Measurements from ENCODE around the gene XKR8. TPM values are rescaled to one million over a fixed set of nuclear protein-coding genes. Genes with fewer than 3 reads are reported as not detected.
"Not testable (repeated sequence)": the region's sequence is repeated elsewhere in the genome, so short reads cannot be mapped to it uniquely, and the experiment has no call there.

The XKR8 gene
- total RNA-seq, 2 experiments from 2014 or later, result 0.38 to 2.3 TPM

GRCh38 chr1:27992276-27992675 lies 32.5 kb downstream of the XKR8 start:
- Histone ChIP-seq H3K27ac (ENCODE audit: low read depth, low read length, poor library complexity, severe bottlenecking) (no peak overlapping the region), H3K4me2 (ENCODE audit: low read length) (no peak overlapping the region), H3K9me3 (ENCODE audit: low read length) (no peaks in the 10 kb centered on the region), H2AFZ (ENCODE audit: low read length) (no peak overlapping the region), H3K79me2 (ENCODE audit: insufficient read depth, low read depth, low read length) (no peaks in the 10 kb centered on the region), H3K4me3 (ENCODE audit: low read depth, low read length, poor library complexity, severe bottlenecking) (no peak overlapping the region), H4K20me1 (ENCODE audit: insufficient read depth, low read length) (no peaks in the 10 kb centered on the region), H3K9me2 (ENCODE audit: insufficient read depth, low read length) (no peaks in the 10 kb centered on the region), H3K4me1 (ENCODE audit: insufficient read depth, low read length, poor library complexity, severe bottlenecking) (no peaks in the 10 kb centered on the region), H3K36me3 (ENCODE audit: insufficient read depth, low read length) (peaks cover 98% of the 10 kb centered on the region)
- DNase-seq (ENCODE audit: low spot score), result peak; percentile 9
- TF ChIP-seq, protein P1, sequence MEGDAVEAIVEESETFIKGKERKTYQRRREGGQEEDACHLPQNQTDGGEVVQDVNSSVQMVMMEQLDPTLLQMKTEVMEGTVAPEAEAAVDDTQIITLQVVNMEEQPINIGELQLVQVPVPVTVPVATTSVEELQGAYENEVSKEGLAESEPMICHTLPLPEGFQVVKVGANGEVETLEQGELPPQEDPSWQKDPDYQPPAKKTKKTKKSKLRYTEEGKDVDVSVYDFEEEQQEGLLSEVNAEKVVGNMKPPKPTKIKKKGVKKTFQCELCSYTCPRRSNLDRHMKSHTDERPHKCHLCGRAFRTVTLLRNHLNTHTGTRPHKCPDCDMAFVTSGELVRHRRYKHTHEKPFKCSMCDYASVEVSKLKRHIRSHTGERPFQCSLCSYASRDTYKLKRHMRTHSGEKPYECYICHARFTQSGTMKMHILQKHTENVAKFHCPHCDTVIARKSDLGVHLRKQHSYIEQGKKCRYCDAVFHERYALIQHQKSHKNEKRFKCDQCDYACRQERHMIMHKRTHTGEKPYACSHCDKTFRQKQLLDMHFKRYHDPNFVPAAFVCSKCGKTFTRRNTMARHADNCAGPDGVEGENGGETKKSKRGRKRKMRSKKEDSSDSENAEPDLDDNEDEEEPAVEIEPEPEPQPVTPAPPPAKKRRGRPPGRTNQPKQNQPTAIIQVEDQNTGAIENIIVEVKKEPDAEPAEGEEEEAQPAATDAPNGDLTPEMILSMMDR (conservative IDR thresholded peaks at IDR 0.05; ENCODE audit: low read length), result no peak
- TF ChIP-seq EZH2phosphoT487 (IDR thresholded peaks at IDR 0.05; ENCODE audit: borderline replicate concordance, low read depth, low read length), result no peak
- ChIA-PET CTCF (ENCODE audit: unreplicated experiment) (no interaction called here), POLR2A (interaction anchor here (0.6 to 0.9 kb wide), 3 partner anchors 37 to 214 kb away, joined by 3 to 5 read pairs (median 4); no protein-coding TSS in a partner anchor)
- intact Hi-C loops (cut with micrococcal nuclease; ENCODE audit: unreplicated experiment), result no loop called here
- BruUV-seq (replicated peaks), result no TSS peak

DNA sequence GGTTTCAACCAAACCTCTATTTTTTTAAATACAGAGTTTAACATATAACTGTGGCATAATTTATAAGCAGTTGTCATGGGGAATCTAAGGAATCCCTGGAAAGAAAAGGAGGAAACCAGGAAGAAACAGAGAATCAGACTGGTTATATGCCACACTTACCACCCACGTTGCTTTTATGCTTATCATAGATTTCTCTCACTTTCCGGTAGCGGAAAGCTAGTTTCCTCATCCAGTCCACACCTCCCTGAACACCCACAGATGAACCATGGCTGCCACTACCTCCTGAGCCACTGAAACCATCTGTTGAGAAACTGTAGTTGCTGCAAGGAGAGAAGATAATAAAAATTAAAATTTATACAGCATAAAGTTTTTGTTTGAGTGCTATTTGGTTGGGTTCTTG lies 33.5 kb downstream of the XKR8 start:
- Histone ChIP-seq H3K79me2 (ENCODE audit: insufficient read depth, low read depth, low read length) (no peaks in the 10 kb centered on the region), H3K27ac (ENCODE audit: low read depth, low read length, poor library complexity, severe bottlenecking) (no peak overlapping the region), H3K36me3 (ENCODE audit: insufficient read depth, low read length) (peaks cover 98% of the 10 kb centered on the region), H3K4me1 (ENCODE audit: insufficient read depth, low read length, poor library complexity, severe bottlenecking) (no peaks in the 10 kb centered on the region), H2AFZ (ENCODE audit: low read length) (no peak overlapping the region), H3K9me3 (ENCODE audit: low read length) (no peaks in the 10 kb centered on the region), H3K4me2 (ENCODE audit: low read length) (no peak overlapping the region), H3K9me2 (ENCODE audit: insufficient read depth, low read length) (no peaks in the 10 kb centered on the region), H3K4me3 (ENCODE audit: low read depth, low read length, poor library complexity, severe bottlenecking) (no peak overlapping the region), H4K20me1 (ENCODE audit: insufficient read depth, low read length) (no peaks in the 10 kb centered on the region)
- ChIA-PET CTCF (ENCODE audit: unreplicated experiment) (no interaction called here), POLR2A (interaction anchor here (1.4 kb wide), 1 partner anchor 85 kb away, joined by 3 read pairs; no protein-coding TSS in a partner anchor)
- BruUV-seq (replicated peaks), result no TSS peak
- no peak for DNase-seq (ENCODE audit: low spot score)
- no peak for TF ChIP-seq EZH2phosphoT487 (IDR thresholded peaks at IDR 0.05; ENCODE audit: borderline replicate concordance, low read depth, low read length)
- TF ChIP-seq, protein P1 (conservative IDR thresholded peaks at IDR 0.05; ENCODE audit: low read length), result no peak
- intact Hi-C loops (cut with micrococcal nuclease; ENCODE audit: unreplicated experiment), result no loop called here

DNA sequence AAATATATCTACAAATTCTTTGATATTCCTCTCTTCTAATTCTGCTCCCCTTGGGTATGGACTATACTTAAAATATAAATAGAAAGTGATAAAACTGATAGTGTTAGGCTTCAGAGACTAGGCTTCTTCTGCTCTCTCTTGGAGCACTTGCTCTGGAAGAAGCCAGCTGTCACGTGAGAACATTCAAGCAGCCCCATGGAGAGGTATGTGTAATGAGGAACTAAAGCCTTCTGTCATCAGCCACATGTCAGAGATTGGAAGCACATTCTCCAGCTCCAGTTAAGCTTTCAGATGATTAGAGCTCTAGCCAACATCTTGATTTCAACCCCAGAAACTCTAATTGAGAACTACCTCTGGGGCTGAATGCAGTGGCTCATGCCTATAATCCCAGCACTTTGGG lies 34.3 kb downstream of the XKR8 start:
- no peak overlapping the region for H3K27ac ChIP-seq (ENCODE audit: low read depth, low read length, poor library complexity, severe bottlenecking)
- H3K4me2 ChIP-seq (ENCODE audit: low read length), result no peak overlapping the region
- CTCF ChIA-PET (ENCODE audit: unreplicated experiment), result no interaction called here

GRCh38 chr1:27994526-27994925 lies 34.8 kb downstream of the XKR8 start:
- BruUV-seq (replicated peaks); DNase-seq (ENCODE audit: low spot score); H4K20me1 ChIP-seq (ENCODE audit: insufficient read depth, low read length); intact Hi-C loops (cut with micrococcal nuclease; ENCODE audit: unreplicated experiment); H3K27ac ChIP-seq (ENCODE audit: low read depth, low read length, poor library complexity, severe bottlenecking); H3K9me3 ChIP-seq (ENCODE audit: low read length); POLR2A ChIA-PET; H3K9me2 ChIP-seq (ENCODE audit: insufficient read depth, low read length); CTCF ChIA-PET (ENCODE audit: unreplicated experiment); H2AFZ ChIP-seq (ENCODE audit: low read length); H3K79me2 ChIP-seq (ENCODE audit: insufficient read depth, low read depth, low read length); H3K4me3 ChIP-seq (ENCODE audit: low read depth, low read length, poor library complexity, severe bottlenecking); H3K4me2 ChIP-seq (ENCODE audit: low read length); H3K4me1 ChIP-seq (ENCODE audit: insufficient read depth, low read length, poor library complexity, severe bottlenecking): not testable (repeated sequence)
- peaks cover 96% of the 10 kb centered on the region for H3K36me3 ChIP-seq (ENCODE audit: insufficient read depth, low read length)

More for the DNA sequence above, 34.3 kb downstream of the XKR8 start:
- H3K9me2 ChIP-seq (ENCODE audit: insufficient read depth, low read length), result no peaks in the 10 kb centered on the region
- TF ChIP-seq EZH2phosphoT487 (IDR thresholded peaks at IDR 0.05; ENCODE audit: borderline replicate concordance, low read depth, low read length), result no peak
- TF ChIP-seq, protein P1 (conservative IDR thresholded peaks at IDR 0.05; ENCODE audit: low read length), result no peak
- POLR2A ChIA-PET, result interaction anchor here (1.4 kb wide), 1 partner anchor 84 kb away, joined by 3 read pairs; no protein-coding TSS in a partner anchor
- H3K4me1 ChIP-seq (ENCODE audit: insufficient read depth, low read length, poor library complexity, severe bottlenecking), result no peaks in the 10 kb centered on the region
- H3K36me3 ChIP-seq (ENCODE audit: insufficient read depth, low read length), result peaks cover 97% of the 10 kb centered on the region
- no peaks in the 10 kb centered on the region for H3K9me3 ChIP-seq (ENCODE audit: low read length)
- no peaks in the 10 kb centered on the region for H4K20me1 ChIP-seq (ENCODE audit: insufficient read depth, low read length)
- no TSS peak for BruUV-seq (replicated peaks)
- no peaks in the 10 kb centered on the region for H3K79me2 ChIP-seq (ENCODE audit: insufficient read depth, low read depth, low read length)
- no peak overlapping the region for H3K4me3 ChIP-seq (ENCODE audit: low read depth, low read length, poor library complexity, severe bottlenecking)
- intact Hi-C loops (cut with micrococcal nuclease; ENCODE audit: unreplicated experiment), result no loop called here
- no peak overlapping the region for H2AFZ ChIP-seq (ENCODE audit: low read length)
- no peak for DNase-seq (ENCODE audit: low spot score)
